KMS-11 (cell line): ENCODE measurements around the gene YKT6.

ENCODE experiments used
- H2AFZ ChIP-seq: fragments of 200-600 bp; sonication (generic); 2 replicates; pipeline ENCODE4 v1.6.1; 2016; ENCODE audit warnings: antibody characterized with exemption, mixed run types, low read depth
- H3K27ac ChIP-seq: fragments of 200-600 bp; sonication (generic); 2 replicates; pipeline ENCODE4 v1.6.1; 2016; ENCODE audit warnings: mild to moderate bottlenecking, mixed run types
- H3K27me3 ChIP-seq: fragments of 200-600 bp; sonication (generic); 2 replicates; pipeline ENCODE4 v1.6.1; 2017; ENCODE audit warnings: mild to moderate bottlenecking, low read depth, mixed run types, moderate library complexity; ENCODE audit not compliant: insufficient read depth
- H3K36me3 ChIP-seq: fragments of 200-600 bp; sonication (generic); 2 replicates; pipeline ENCODE4 v1.6.1; 2017; ENCODE audit warnings: mild to moderate bottlenecking, mixed run types; ENCODE audit not compliant: insufficient read depth
- H3K4me1 ChIP-seq: fragments of 200-600 bp; sonication (generic); 2 replicates; pipeline ENCODE4 v1.6.1; 2016; ENCODE audit warnings: mild to moderate bottlenecking, low read depth, mixed run types; ENCODE audit not compliant: poor library complexity, severe bottlenecking
- H3K4me2 ChIP-seq: fragments of 200-600 bp; sonication (generic); 2 replicates; pipeline ENCODE4 v1.7.0; 2016; ENCODE audit warnings: mild to moderate bottlenecking, mixed run types
- H3K4me3 ChIP-seq: fragments of 200-600 bp; sonication (generic); IDR thresholded peaks from 2 replicates; pipeline ENCODE4 v1.6.1; 2017; ENCODE audit warnings: low read depth, low read length, mixed read lengths; ENCODE audit not compliant: insufficient read depth
- H3K79me2 ChIP-seq: fragments of 200-600 bp; sonication (generic); 2 replicates; pipeline ENCODE4 v1.6.1; 2016; ENCODE audit warnings: low read depth, mixed run types; ENCODE audit not compliant: insufficient read depth
- H3K9ac ChIP-seq: fragments of 200-600 bp; sonication (generic); 2 replicates; pipeline ENCODE4 v1.6.1; 2016; ENCODE audit warnings: mild to moderate bottlenecking, mixed run types
- H4K20me1 ChIP-seq: fragments of 200-600 bp; sonication (generic); 2 replicates; pipeline ENCODE4 v1.6.1; 2016; ENCODE audit warnings: mild to moderate bottlenecking, mixed run types; ENCODE audit not compliant: insufficient read depth
- CTCF ChIP-seq: fragments of 200-600 bp; sonication (generic); conservative IDR thresholded peaks from 2 replicates; pipeline ENCODE4 v1.6.1; 2017; ENCODE audit warnings: low read depth, mild to moderate bottlenecking, antibody characterized with exemption, low read length, moderate library complexity, mixed read lengths

YKT6 gene

GRCh38 chr7:44213877-44214388, 13.2 kb downstream of the YKT6 start:
- H3K4me1 ChIP-seq: no peaks in the 10 kb centered on the region

GRCh38 chr7:44215531-44215930, 14.8 kb downstream of the YKT6 start:
- Histone ChIP-seq H4K20me1 (no peaks in the 10 kb centered on the region), H3K27me3 (no peaks in the 10 kb centered on the region), H3K27ac (no peak overlapping the region), H3K4me2 (no peak overlapping the region), H3K4me1 (no peaks in the 10 kb centered on the region), H2AFZ (no peak overlapping the region), H3K4me3 (no peak overlapping the region), H3K9ac (no peak overlapping the region), H3K79me2 (no peaks in the 10 kb centered on the region), H3K36me3 (no peaks in the 10 kb centered on the region)
- no peak for TF ChIP-seq CTCF

More at GRCh38 chr7:44213877-44214388, 13.2 kb downstream of the YKT6 start:
- no peak for TF ChIP-seq CTCF
- Histone ChIP-seq H3K27ac (no peak overlapping the region), H3K4me2 (no peak overlapping the region), H3K36me3 (peaks cover 6% of the 10 kb centered on the region; the same call in 1 of the 2 replicates), H4K20me1 (no peaks in the 10 kb centered on the region), H2AFZ (no peak overlapping the region), H3K9ac (no peak overlapping the region), H3K27me3 (no peaks in the 10 kb centered on the region), H3K79me2 (no peaks in the 10 kb centered on the region), H3K4me3 (no peak overlapping the region)

GRCh38 chr7:44216019-44216418, 15.2 kb downstream of the YKT6 start:
- no peak overlapping the region for H3K4me2 ChIP-seq
- no peak overlapping the region for H3K9ac ChIP-seq
- H3K4me1 ChIP-seq: no peaks in the 10 kb centered on the region
- no peak overlapping the region for H3K4me3 ChIP-seq
- H3K79me2 ChIP-seq: no peaks in the 10 kb centered on the region
- H3K27ac ChIP-seq: no peak overlapping the region
- no peaks in the 10 kb centered on the region for H4K20me1 ChIP-seq
- H2AFZ ChIP-seq: no peak overlapping the region
- no peaks in the 10 kb centered on the region for H3K36me3 ChIP-seq
- H3K27me3 ChIP-seq: no peaks in the 10 kb centered on the region
- TF ChIP-seq CTCF: no peak

- H3K36me3 ChIP-seq: no peaks in the 10 kb centered on the region
- no peak overlapping the region for H2AFZ ChIP-seq
- H3K27ac ChIP-seq: no peak overlapping the region
- TF ChIP-seq CTCF: no peak
- H4K20me1 ChIP-seq: no peaks in the 10 kb centered on the region
- no peaks in the 10 kb centered on the region for H3K27me3 ChIP-seq
- H3K79me2 ChIP-seq: no peaks in the 10 kb centered on the region
- no peaks in the 10 kb centered on the region for H3K4me1 ChIP-seq
- no peak overlapping the region for H3K4me3 ChIP-seq
- H3K9ac ChIP-seq: no peak overlapping the region
- no peak overlapping the region for H3K4me2 ChIP-seq
Measured at GRCh38 chr7:44216521-44217222, 15.9 kb downstream of the YKT6 start.
